NB4 (cell line): ENCODE measurements around the gene ITIH6.

Experiments used
- CTCF ChIP-seq: IDR thresholded peaks from one replicate; pipeline ENCODE4 v1.5.1; 2012; ENCODE audit warnings: low read depth, low read length
- MAX ChIP-seq: IDR thresholded peaks from 2 replicates; pipeline ENCODE4 v1.6.1; 2011; ENCODE audit warnings: low read depth, low read length
- POLR2A ChIP-seq: IDR thresholded peaks from 2 replicates; pipeline ENCODE4 v1.6.1; 2011; ENCODE audit warnings: mild to moderate bottlenecking; ENCODE audit not compliant: insufficient read length; ENCODE audit errors: extremely low read depth

- TF ChIP-seq CTCF (no peak), MAX (no peak), POLR2A (no peak)
These were observed 76.6 kb downstream of the ITIH6 start for GRCh38 chrX:54721424-54721823.
